Kasumi-1 (cell line): ENCODE results near the gene RPA1.
"Not testable (repeated sequence)": the region's sequence is repeated elsewhere in the genome, so short reads cannot be mapped to it uniquely, and the experiment has no call there.

Experiments used
- DNase-seq, 2 experiments: peaks; one replicate each; lab custom pipeline; 2025; lab: John Stamatoyannopoulos, UW

The RPA1 gene

DNA sequence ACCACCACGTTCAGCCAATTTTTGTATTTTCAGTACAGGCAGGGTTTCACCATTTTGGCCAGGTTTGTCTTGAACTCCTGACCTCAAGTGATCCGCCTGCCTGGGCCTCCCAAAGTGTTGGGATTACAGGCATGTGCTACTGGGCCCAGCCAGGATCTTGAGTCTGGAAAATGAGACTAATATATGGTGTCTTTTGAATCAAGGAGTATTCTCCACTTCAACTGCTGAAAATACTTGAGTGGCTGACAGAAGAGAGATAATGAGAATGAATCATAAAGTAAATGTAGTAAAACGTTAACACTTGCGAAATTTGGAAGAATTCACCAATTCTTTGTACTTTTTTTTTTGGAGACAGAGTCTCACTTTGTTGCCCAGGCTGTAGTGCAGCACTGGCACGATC is 16.7 kb upstream of the RPA1 start:
- DNase-seq, result no peak

DNA sequence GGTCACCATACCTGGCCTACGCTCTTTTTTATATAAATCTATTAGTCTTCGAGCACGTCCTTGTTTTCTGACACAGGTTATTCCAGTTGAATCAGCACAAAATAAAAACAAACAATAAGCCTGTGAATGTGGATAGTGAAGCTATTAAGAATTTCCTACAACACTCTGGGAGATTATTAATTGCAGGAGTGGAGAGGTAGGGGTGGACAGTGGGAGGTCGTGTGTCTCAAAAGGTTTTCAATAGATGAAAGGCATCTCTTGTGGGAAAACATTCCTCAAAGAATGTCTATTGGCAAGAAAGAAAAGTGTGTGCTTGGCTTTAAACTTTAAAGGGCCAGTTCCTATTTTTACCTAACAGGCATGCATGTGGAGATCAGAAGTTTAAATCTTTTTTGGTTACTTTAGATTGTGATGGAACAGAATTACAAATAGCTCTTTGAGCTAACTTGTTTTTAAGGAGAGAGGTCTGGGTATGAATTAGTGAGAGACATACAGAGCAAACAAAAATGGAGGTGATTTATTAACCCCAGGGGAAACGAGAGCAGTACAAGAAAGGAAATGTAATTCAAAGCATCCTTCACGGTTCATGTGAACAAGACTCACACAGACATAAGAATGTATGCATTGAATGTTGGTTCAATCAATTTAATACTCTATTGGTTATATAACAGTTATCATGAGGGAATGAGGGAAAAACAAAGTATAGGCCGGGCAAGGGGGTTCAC is 9.1 kb upstream of the RPA1 start:
- DNase-seq, result no peak

DNA sequence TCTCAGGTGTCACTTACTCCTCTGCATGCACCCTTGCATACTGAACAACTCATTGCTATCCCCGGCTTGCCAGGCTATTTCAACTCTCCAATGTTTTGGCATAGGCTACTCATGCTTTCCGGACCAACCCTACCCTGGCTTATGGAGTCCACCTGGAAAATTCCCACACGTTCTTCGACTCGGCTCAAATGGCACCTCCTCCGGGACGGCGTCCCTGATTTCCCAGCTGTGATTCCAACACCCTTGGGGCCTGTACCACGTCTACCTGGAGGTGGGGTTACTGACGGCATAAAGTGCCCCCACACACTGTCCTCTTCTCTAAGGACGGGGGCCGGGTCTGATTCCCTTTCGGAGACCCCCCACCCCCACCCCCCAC is 601 bp upstream of the RPA1 start:
- DNase-seq, result no peak

DNA sequence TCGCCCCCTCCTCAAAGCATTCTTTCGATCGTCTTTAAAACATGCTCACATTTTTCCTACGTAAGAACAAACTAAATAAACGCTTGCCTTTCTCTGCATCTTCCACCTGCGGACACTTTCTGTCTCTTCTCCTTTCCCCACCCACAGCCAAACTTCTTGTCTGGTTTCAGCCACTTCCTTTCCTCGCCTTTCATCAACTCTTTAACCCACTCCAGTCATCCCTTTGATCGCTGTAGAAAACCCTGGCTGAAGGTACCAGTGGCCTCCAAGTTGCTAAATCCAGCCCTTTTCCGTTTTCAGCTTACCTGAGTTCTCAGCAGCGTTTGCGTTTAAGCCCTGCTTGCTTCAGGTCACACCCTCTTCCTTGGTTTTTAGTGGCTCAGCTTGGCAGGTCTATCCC is 483 bp downstream of the RPA1 start:
- DNase-seq, result peak; percentile 3 to 32

DNA sequence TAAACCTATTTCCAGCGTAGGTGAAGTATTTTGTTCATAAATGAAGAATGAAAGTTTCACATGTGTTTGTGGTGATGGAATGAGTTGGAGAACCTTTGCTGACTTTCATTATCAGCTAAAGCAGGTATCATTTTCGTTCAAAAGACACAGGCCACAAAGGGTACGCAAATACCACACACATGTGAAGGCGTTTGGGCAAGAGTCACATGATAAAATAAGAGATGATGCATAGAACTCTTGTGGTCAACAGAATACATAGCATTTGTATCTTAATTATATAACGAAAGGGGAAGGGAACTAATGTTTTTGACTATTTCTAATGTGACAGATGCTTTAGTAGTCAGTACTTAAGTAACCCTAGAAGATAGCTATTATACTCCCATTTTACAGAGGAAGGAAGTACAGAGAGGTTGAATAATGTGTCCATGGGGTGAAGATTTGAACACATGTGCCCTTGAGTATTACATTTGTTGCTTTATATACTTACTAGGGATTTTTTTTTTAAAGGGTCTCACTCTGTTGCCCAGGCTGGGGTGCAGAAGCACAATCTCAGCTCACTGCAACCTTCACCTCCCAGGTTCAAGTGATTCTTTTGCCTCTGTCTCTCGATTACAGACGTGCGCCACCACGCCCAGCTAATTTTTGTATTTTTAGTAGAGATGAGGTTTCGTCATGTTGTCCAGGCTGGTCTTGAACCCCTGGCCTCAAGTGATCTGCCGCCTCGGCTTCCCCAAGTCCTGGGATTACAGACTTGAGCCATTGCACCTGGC is 4.8 kb downstream of the RPA1 start:
- DNase-seq, result no peak

DNA sequence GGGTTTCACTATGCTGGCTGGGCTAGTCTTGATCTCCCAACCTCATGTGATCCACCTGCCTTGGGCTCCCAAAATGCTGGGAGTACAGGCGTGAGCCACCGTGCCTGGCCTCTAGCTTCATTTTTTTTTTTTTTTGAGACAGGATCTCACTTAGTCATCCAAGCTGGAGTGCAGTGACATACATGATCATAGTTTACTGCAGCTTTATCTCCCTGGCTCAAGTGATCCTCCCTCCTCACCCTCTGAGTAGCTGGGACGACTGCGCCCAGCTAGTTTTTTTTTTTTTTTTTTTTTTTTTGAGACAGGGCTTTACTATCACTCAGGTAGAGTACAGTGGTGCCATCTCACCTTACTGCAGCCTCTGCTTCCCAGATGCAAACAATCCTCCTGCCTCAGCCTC is 9.7 kb downstream of the RPA1 start:
- DNase-seq, result no peak

DNA sequence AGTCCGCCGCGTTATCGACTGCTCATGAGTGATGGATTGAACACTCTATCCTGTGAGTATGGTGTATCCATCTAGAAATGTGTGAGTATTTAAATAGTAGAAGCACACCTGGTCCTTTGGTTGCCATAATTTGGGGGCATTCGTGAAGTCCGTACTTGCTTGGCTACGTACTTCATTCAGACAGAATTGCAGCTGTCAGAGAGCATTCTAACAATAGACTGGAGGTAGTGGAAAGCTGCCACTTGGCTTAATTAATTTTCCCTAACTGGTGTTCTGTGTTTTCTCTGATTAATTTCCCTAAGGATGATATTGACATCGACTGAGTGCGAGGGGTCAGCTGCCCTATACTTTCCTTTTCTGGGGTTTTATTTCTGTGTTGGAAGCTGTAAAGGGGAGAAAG is 14.1 kb downstream of the RPA1 start:
- no peak for DNase-seq

DNA sequence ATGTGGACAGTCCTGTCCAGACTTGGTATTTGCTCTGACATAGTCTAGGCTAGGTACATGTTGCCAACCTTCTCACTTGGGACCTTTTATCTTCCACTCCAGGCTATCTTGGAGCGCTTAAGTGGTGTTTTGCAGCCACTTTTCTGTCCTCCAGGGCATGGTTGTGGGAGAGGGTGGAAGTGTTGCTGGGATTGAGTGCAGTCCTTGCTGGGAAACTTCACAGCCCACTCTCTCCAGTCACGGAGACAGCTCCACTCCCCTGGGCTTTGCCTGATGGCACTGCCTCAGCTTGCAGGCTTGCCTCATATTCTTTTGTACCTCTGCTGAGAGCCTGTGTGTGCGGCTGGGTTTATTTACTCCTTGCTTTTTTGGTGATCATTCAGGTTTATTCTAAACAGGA is 17.4 kb downstream of the RPA1 start:
- DNase-seq, result no peak

DNA sequence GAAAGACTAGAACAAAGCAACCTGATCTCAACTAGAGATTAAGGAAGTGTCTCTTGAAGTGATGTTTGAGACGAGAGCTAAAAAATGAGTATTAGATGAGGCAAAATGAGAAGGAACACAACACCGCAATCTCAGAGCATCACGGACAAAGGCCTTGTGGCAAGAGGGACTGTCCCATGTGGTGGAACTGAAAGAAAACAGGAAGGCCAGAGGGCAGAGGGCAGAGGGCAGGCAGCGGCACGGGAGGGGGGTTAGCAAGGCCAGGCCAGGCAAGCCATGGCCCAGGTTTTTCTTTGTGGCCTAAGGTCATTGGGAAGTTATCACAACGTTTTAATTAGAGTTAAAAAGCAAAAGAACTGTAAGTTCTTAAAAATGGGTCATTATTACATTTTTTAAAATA is 22.5 kb downstream of the RPA1 start:
- no peak for DNase-seq

DNA sequence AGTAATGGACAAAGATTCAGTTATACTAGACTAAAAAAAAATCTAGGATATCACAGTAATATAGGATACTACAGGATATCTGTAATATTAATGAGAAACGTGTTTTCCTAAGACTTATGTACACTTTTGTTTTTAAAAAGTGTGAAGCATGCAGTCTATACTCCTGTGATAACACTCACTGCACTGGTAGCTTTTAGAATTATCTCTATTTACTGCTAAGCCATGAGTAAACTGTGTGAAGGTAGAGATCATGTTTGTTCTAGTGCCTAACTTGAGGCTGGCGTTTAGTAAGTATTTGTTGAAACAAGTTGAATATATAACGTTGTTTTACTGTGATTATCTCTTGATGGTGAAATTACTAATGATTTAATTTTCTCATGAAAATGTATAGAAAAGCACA is 23.9 kb downstream of the RPA1 start:
- no peak for DNase-seq

DNA sequence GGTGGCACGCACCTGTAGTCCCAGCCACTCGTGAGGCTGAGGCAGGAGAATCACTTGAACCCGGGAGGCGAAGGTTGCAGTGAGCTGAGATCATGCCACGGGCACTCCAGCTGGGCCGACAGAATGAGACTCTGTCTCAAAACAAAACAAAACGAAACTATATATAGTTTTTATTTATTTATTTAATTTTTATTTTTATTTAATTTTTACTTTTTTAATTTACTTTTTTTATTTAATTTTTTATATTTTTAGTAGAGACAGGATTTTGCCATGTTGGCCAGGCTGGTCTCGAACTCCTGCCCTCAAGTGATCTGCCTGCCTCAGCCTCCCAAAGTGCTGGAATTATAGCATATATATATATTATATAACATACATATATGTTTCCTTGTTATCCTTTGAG is 26.7 kb downstream of the RPA1 start:
- not testable (repeated sequence) for DNase-seq

DNA sequence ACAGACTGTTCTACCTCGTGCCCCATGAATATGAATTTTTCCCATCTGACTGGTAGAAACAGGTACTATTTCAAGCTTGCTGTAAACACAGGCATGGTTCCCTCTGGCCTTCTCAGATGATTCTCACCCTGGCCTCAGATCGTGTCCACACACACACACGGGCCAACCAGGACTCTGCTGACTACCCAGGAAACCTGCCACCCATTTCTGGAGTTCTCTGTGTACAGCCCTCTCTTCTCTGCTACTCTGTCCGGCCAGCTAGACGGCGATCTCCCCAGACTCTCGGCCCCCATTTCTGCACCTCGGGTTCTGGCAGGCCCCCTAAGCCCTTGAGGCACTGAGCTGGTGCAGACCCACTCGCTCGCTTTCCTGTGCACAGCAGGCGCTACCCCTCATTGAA is 31.2 kb downstream of the RPA1 start:
- no peak for DNase-seq

DNA sequence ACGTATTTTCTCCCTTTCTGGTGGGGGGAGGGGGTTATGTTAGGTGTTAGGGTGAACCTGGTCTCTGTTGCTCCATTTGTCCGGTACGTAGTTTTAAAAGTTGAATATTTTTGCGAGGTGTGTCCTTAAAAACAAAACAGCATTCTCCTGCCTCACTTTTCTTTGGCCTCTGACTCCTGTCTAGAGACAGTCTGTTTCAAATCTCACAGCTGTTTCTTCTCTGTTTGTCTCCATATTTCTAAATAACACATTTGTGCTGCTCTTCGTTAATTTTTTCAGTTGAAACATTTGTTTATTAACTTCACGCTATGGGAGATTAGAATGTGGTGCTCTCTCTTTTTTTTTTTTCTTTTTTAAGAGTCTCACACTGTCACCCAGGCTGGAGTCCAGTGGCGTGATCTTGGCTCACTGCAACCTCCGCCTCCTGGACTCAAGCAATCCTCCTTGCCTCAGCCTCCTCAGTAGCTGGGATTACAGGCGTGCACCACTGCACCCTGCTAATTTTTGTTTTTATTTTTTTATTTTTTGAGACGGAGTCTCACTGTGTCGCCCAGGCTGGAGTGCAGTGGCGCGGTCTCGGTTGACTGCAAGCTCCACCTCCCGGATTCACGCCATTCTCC is 31.7 kb downstream of the RPA1 start:
- DNase-seq, result no peak

DNA sequence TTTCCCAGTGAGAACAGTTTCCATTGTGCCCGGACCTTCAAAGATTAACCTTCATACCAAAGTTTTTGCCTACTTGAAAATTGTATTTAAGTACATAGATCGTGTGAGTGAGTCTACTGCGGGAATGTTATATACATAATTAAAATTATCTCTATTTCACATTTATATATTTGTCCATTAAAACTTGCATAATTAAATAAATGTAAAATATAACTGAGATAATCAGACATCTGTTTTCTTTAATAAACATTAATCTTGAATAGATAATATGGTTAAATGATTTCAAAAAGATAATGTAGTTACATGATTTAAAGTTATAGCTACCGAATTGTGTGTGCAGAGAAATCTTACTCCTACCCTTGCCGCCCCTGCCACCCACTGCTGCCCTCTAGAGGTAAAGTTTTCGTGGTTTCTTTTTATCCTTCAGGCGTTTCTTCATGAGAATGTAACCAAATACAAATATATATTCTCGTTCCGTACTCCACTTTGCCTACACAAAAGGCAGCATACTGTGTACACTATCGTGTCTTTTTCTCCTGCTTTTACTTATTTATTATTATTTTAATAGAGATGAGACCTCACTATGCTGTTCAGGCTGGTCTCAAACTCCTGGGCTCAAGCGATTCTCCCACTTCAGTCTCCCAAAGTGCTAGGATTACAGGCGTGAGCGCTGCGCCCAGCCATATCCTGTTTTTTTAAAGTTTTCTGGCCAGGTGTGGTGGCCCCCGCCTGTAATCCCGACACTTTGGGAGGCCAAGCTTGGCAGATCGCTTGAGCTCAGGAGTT is 35.6 kb downstream of the RPA1 start:
- DNase-seq, result peak; percentile 31 to 55

DNA sequence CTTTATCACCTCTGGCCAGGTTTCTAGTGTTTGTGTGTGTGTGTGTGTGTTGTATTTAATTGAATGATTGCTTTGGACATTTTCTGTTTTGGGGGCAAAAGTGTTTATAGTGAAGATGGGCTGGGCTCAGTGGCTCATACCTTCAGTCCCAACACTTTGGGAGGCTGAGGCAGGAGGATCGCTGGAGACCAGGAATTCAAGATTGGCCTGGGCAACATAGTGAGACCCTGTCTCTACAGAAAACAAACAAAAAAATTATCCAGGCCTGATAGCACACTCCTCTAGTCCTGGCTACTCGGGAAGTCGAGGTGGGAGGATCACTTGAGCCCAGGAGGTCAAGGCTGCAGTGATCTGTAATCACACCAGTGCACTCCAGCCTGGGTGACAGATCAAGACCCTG is 37.5 kb downstream of the RPA1 start:
- DNase-seq, result no peak

DNA sequence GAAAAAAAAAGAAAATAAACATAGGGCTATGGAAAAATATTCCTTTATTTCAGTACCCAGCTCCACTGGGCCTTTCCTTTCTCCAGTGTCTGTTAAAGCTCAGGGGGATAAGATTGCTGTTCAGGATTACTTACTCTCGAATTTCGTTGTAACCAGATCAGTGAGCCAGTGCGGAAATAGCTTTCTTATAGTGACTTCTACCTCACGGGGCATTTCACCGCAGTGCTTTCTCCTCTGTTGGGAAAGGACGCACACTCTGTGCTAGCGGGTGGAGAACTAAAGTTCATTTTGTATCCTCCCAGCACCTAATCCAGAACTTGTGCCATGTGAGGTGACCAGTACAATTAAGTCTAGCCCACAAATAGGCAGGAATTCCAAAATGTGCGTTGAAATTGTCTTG is 38.3 kb downstream of the RPA1 start:
- DNase-seq, result no peak

DNA sequence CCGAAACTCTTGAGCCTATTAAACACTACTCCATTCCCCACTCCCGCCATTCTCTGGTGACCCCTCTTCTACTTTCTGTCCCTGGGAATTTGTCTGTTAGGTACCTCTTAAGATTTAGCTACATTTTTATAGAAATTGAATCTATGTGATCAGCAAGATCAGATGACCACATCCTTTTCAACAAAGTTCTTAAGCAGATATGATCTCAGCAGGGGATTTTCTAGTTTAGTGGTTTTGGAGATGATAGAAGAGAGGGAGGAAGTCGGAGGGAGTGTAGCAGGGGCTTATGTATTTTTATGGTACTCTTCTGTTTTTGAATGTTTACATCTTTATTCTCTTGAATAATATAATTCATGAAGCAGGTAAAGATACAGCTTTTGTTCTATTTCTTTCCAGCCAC is 40.8 kb downstream of the RPA1 start:
- DNase-seq, result no peak

DNA sequence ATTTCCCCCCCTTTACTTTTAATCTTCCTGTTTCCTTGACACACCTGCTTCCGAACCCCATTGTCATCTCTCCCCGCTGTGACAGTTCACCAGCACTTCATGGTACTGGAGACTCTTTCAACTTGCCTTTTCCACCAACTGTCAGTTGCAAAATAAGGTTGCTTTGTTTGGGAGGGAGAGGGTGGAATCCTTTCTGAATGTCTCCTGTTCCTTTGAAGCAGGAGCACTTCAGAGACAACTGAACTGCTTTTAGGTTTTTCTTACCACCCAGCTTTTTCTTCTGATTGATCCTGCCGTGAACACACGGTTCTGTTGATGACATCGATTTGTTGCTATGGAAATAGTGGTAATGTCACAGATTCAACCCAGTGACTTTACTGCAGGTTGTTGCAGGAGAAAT is 42.0 kb downstream of the RPA1 start:
- no peak for DNase-seq

DNA sequence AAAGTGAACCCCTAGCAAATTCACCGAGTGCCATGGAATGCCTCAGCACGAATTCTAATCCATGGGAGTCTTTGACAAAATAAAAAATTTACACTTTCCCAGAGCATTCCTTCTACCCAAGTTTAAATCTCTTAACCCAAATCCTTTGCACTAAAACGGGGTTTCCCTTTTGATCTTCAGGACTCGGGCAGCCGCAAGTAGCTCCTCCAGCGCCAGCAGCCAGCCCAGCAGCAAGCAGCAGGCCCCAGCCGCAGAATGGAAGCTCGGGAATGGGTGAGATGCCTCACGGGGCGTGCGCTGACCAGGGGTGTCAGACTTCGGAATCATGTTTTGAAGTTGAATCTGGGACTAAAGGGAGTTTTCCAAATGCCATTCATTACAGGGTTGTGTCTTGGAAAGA is 42.4 kb downstream of the RPA1 start:
- DNase-seq, result no peak

DNA sequence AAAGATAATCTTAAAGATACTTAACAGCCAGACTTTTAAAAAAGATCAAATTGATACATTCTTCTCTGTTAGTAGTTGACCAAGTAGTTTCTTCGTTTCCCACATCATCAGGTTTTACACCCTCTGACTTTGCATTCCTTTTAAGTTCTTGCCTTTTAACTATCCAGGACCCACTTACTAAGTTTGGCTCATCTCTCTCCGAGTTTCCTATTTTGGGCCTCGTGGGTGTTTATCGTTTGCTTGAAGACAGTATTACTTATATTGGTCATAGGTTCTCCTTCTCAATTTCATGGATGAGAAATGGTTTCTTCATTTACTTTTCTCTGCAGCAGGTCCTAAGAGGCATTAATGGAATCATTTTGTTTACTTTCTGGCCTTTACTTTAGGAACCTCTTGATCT is 43.2 kb downstream of the RPA1 start:
- no peak for DNase-seq

DNA sequence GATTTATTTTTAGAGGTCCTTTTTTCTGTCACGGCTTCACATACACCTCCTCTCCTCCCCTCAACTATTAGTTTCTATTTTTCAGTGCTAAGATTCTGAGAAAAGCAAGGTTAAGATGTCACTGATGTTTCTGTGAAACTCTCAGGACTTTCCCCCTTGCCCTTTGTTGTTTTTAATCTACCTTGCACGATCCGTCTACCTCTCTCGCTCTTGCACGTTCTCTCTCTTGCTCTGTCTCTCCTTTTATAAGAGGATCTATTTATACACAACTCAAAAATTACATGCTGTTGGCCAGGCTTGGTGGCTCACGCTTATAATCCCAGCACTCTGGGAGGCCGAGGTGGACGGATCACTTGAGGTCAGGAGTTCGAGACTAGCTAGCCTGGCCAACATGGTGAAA is 43.6 kb downstream of the RPA1 start:
- no peak for DNase-seq

DNA sequence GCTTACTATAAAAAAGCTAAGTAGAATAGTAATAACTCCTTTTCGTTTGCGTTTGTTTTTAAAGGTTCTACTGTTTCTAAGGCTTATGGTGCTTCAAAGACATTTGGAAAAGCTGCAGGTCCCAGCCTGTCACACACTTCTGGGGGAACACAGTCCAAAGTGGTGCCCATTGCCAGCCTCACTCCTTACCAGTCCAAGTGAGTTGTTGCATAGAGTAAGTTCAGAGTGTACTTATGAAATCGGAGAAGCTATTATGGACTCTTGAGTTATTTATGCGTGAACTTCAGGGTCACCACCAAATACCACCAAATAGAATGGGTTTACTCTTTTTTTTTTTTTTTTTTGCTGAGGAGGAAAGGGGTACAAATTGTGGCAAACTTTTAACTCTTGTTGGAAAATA is 45.8 kb downstream of the RPA1 start:
- DNase-seq, result no peak
